NB4 (cell line): ENCODE data around the gene SENP8.

ENCODE experiments used
- POLR2A ChIP-seq: IDR thresholded peaks from 2 replicates; pipeline ENCODE4 v1.6.1; 2011; ENCODE audit warnings: mild to moderate bottlenecking; ENCODE audit not compliant: insufficient read length; ENCODE audit errors: extremely low read depth
- TF ChIP-seq, protein P1 (sequence below): IDR thresholded peaks from one replicate; pipeline ENCODE4 v1.5.1; 2012; ENCODE audit warnings: low read depth, low read length
- TF ChIP-seq, protein P2 (sequence below): IDR thresholded peaks from 2 replicates; pipeline ENCODE4 v1.6.1; 2011; ENCODE audit warnings: low read depth, low read length

DNA sequence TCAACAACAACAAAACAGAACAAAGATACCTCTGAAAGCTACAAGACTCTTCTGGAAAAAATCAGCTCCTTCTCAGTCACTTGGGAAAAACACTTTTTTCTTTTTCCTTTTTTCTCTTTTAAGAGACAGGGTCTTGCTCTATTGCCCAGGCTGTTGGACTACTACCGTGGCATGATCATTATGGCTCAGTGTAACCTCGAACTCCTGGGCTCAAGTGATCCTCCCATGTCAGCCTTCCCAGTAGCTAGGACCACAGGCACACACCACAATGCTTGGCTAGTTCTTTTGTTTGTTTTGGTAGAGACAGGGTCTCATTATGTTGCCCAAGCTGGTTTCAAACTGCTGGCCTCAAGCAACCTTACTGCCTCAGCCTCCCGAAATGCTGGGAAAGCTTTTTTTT, 13.1 kb upstream of the SENP8 start:
- TF ChIP-seq, protein P1, sequence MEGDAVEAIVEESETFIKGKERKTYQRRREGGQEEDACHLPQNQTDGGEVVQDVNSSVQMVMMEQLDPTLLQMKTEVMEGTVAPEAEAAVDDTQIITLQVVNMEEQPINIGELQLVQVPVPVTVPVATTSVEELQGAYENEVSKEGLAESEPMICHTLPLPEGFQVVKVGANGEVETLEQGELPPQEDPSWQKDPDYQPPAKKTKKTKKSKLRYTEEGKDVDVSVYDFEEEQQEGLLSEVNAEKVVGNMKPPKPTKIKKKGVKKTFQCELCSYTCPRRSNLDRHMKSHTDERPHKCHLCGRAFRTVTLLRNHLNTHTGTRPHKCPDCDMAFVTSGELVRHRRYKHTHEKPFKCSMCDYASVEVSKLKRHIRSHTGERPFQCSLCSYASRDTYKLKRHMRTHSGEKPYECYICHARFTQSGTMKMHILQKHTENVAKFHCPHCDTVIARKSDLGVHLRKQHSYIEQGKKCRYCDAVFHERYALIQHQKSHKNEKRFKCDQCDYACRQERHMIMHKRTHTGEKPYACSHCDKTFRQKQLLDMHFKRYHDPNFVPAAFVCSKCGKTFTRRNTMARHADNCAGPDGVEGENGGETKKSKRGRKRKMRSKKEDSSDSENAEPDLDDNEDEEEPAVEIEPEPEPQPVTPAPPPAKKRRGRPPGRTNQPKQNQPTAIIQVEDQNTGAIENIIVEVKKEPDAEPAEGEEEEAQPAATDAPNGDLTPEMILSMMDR = no peak
- TF ChIP-seq POLR2A = no peak
- TF ChIP-seq, protein P2, sequence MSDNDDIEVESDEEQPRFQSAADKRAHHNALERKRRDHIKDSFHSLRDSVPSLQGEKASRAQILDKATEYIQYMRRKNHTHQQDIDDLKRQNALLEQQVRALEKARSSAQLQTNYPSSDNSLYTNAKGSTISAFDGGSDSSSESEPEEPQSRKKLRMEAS = no peak
